Activated CD8-positive, alpha-beta memory T cell treated with anti-CD3 and anti-CD28 coated beads, Interleukin-2, amount 50 U/mL, for 24 hours (primary cell): ENCODE data around the gene TDRD12.
"Not testable (repeated sequence)": the region's sequence is repeated elsewhere in the genome, so short reads cannot be mapped to it uniquely, and the experiment has no call there.

Experiments used
- DNase-seq: peaks from one replicate; pipeline ENCODE4 v3.0.0-alpha.2; 2020; ENCODE audit errors: extremely low read depth

Gene TDRD12

DNA sequence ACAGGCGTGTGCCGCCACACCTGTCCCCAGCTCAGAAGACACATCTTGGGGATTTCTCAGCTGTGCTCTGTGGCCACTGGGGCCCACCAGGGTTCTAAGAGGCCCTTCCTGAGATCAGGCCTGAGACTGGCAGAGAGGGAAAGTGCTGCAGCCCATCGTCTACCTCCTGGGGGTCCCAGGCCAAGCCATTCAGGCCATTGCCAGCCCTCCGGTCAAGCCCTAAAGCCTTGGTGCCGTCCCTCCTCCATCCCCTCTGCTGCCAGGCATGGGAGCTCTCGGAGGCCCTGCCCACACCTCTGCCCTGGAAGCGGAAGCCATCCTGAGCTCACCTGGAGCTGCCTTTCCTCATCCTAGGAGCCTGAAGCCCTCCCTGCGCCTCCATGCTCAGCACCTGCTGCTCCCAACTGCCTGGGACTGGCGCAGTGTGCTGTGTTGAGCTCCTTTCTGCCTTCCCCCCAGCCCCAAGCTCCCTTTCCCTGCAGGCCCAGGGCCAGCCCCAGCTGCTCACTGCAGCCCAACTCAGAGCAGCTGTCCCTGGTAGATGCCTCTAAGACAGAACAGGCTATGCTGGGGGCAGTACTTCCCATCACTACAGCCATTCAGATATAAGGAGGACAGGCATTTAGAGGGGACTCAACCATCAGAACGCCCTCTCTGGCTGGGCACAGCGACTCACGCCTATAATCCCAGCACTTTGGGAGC is 147.1 kb downstream of the TDRD12 start:
- no peak for DNase-seq

DNA sequence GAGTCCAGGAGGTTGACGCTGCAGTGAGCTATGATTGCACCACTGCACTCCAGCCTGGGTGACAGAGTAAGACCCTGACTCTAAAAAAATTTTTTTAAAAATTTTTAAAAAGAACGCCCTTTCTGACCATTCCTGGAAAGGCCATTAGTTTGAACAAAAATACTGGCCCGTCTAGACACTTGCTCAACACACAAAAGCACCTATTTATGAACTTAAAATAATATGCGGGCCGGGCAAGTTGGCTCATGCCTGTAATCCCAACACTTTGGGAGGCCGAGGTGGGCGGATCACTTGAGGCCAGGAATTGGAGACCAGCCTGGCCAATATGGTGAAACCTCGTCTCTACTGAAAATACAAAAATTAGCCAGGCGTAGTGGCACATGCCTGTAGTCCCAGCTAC is 147.9 kb downstream of the TDRD12 start:
- not testable (repeated sequence) for DNase-seq

DNA sequence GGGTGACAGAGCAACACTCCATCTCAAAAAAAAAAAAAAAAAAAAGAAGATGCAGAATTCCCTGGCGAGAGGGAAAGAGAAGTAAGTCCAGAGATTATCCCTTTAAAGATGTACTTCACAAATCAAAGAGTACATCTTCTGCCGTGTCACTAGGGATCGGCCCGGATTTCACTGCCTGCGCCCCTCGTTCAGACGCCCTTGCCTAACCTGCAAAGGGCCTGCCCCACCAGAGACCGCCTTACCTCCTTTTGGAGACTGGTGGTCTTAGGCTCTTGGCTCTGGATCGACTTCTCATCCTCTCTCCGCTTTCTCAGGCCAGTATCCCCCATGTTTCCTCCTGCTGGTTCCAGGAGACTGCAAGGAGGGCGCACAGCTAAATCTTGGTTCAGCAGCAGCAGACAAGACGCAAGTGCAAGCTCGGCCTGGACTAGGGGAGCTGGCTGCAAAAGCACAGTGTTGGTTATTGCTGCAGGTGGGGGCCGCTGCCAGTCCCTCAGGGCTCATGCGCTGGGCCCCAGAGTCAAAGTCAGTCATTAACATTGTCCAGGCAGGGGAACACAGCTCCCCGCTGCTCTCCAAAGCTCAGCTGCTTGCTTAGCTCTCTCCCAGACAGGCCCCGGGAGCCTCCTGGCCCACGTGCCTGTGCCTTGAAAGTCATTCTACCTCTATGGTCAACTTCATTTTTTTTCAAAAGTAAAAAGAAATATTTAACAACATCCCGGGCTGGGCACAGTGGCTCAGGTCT is 148.8 kb downstream of the TDRD12 start:
- no peak for DNase-seq

DNA sequence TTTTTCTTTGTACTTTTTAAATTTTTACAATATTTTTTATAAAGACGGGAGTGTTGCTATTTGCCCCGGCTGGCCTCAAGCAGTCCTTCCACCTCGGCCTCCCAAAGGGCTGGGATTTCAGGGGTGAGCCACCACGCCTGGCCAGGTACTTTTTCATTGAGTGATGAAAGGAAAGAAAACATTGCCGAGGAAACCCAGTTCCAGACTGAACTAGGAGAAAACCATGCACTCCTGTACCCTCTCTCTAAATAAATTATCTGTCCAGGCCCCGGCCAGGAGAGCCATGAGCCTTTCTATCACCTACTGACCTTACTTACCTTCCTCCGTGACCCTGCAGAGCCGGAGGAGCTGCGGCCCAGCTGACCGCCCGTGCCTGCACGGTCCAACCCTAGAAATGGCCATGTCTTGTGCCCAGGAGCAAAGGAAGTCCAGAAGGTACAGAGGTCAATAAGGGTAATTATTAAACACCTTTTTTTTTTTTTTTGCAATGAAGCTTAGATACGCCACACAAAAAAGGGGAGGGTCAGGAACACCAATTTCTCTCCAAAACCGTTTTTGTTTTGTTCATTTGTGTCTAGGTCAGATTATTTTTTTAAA is 149.9 kb downstream of the TDRD12 start, which contains the start of gene SLC7A9:
TSS of gene SLC7A9 (minus strand) at position 399 of the 597 bp plus-strand sequence. CDS start 1,233 bp downstream, outside the sequence.
- DNase-seq = no peak

DNA sequence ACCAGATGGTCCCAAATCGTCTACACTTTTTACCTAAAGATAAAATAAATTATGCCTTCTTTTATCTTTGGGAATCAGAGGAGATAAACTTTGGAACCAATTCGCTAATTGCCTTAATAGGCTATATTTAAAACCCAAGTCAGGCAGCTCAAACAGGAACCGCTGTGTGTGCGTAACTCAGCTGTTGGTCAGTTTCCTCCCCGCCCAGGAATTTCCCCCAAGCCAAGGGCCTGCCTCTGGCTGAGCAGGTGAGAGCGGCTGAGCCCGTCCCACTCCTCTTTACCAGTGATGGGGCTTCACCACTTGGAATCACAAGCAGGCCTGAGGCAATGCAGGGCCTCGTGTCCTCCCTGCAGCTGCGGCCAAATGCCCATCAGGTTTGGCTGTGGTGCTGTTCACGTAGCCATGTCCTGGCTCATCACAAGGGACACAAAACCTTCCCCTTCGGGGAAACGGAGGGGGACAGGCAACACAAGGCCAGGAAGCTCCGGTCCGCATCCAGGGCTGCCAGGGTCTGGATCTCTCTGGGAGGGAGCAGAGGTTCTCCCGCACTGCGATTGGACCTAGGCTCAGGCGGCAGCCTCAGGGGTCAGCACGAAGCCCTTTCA is 150.5 kb downstream of the TDRD12 start:
- no peak for DNase-seq

DNA sequence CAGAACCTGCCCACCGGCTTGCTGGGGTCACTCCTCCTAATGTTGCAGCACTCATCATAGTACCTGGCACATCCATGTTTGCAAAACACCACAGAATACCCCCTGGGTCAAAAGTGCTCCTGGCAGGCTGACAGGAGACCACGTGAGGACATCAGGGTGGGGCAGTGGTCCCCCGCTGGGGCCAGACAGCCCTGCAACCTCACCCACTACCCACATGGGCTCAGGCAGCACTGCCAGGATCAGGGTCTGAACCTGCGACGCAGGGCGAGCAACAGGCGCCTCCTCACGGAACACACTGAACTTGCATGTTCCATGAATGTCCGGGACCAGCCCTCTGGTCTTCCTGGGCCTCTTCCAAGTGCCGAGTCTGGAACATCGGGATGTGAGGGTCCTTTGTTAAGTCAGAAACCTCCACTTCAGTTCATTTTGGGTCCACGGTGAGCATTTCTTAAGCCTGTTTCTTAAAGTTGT is 151.4 kb downstream of the TDRD12 start:
- no peak for DNase-seq

DNA sequence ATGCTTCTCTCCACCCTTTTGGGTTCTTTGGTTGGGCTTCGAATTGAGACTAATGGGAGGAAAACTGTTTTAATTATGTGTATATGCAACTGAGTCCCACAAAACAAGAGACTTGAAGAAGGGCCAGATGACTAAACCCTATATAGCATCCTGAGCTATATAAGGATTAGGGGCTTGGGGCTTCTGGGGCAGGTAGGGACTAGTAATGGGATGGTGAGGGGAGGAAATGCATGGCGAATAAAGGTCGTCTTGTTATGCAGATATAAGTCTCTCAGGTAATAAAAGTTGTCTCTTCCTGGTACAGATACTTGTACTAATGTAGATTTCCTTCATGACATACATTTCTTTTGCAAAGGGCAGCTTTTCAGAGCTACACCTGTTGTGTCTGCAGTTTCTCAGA is 152.8 kb downstream of the TDRD12 start:
- no peak for DNase-seq

DNA sequence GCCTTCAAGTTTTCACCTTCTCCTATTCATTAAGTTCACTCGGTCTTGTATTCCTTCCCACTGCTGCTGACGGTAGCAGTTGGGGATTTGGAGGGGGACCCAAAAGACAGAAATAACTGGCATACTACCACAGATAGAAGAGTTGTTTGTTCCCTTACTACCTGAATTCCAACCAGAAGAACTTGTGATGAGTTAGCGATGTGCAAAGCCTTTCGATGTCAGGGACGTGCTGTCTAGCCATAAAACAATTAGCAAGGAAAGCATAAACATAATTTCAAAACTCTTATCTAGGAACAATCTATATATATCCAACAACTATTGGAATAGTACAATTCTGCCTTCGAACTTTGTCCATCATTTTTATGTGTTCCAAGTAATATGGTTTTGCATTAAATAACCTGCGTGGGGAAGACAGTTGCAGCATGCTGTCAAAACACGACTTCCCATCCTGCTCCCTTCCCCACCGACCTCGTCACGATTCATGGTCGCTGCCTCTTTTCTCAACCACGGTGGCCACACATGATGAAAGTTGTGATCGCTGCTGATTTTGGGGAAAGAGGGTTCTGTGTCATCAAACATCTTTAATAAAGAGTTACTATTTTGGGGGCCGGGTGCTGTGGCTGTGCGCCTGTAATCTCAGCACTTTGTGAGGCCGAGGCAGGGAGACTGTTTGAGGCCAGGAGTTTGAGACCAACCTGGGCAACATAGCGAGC is 153.8 kb downstream of the TDRD12 start:
- no peak for DNase-seq

DNA sequence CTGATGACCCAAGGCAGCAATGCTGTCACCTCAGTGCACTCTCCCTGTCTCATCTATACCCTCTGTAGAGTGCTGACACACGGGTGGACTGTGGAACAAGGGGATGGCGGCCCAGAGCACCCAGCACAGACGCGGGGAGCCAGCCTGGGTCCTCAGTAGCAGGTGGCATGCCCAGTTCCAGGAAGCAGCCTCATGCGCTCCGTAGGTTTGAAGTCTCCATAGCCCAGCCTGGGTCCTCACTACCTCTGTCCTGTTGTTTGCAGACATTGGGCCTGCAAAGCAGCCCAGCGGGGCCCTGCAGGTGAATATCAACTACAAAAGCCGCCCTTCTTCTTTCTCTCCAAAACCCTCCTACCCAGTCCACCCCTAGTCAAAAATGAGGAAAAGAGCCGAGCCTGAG is 155.0 kb downstream of the TDRD12 start:
- no peak for DNase-seq

DNA sequence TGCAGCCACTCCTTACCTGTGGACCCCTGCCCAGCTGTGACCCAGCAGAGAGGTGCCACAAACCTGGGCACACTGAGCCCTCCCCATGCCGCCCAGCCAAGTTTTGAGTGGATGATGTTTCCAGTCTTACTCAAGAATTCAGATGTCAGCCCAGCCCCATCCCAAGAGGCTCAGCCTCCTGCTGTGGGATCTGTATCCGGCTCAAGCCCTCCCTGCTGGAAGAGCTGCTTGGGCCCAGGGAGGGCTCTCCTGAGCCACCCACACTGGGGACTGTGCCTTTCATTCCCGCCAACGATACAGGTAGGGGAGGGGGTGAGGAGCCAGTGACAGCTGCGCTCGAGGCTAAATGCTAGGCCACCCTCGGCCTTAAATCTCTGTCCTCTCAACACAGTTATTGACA is 155.9 kb downstream of the TDRD12 start:
- DNase-seq = no peak

DNA sequence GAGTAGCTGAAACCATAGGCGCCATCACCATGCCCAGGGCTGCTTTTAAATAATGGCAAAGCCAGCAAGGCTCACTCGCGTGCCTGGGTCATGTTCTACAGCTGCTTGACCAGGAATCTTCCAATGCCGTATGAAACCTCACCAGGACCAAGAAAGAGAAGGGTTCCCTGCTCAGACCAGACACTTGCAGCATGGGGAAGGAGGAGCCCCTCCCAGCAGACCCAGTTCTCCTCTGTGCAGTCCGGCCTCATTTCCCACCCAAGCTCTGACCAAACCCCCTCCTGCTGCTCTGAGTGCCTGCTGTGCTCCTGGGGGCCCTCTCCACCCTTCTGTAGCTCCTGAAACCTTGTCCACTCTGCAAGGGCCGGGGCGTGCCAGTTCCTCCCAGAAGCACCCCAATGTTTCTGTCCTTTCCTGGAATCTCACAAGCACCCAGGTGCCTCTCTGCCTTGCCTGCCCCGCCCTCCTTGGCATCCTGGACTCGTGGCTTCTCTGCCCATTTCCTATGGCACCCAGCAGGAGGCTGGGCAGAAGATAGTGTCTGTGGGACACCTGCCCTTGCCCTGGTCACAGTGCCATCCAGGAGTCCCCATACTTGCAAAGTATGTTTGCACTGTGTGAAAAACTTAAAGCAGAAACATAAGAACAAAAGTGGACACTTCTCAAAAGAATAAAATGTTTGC is 156.8 kb downstream of the TDRD12 start:
- no peak for DNase-seq

DNA sequence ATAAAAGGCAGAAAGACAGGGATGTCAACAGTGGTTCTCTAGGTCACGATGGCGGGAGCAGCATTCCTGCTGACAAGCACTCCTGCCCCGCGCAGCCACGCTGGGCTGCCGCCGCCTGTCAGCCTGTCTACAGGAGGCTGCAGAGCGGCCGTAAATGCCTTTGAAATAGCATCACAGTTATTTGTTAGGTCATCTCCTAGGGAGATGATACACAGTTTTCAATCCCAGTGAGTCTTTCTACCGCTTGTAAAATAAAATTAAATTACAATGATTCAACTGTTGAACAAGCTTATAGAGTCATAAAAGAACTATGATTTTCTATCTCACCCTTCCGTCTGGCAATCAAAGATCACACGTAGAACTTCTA is 157.3 kb downstream of the TDRD12 start:
- no peak for DNase-seq
